GM23248 (cell line): ENCODE results near the gene EZR.

Source experiments
- EZH2 ChIP-seq: fragments of 200-600 bp; sonication (generic); IDR thresholded peaks from 2 replicates; pipeline ENCODE4 v1.6.1; 2018; ENCODE audit warnings: antibody characterized with exemption, mild to moderate bottlenecking; ENCODE audit not compliant: insufficient read depth, poor library complexity, severe bottlenecking
- EZH2phosphoT487 ChIP-seq: fragments of 200-600 bp; sonication (generic); IDR thresholded peaks from 2 replicates; pipeline ENCODE4 v1.6.1; 2018; ENCODE audit warnings: antibody characterized with exemption, moderate library complexity, mild to moderate bottlenecking, low read depth; ENCODE audit not compliant: insufficient read depth

DNA sequence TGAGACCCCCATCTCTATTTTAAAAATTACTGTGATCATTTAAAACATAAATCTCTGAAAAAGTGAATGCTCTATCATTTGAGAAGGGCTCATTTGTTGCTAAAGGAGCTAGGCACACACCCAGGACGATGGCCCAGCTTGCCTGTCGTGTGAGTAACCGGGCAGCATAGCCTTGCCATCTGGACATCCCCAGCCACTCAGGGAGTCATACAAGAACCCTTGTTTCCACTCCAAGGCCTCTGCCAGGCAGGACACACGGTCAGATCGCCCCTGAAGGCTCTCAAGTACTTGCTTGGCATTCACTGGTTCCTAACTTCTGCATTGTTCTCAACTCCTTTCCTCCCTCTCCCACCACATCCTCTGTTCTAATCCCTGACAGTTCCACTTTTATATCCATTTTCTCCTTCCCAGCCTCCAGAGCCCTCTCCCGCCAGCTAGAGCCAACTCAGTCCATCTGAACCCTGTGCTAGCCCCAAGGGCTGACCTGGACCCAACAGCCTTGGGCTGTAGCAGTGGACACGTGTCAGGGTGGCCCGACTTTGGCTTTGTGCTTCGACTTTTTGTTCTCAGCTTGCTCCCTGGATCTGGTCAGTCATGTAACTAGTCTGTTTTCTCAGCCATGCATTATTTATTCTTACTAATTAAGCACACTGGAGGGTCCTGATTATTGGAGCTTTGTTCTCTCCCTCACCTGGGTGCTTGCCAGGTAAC lies 15.7 kb upstream of the EZR start:
- TF ChIP-seq EZH2 = no peak
- TF ChIP-seq EZH2phosphoT487 = no peak
